ENCODE data around the gene PLIN5. TPM values are rescaled to one million over a fixed set of nuclear protein-coding genes. Genes with fewer than 3 reads are reported as not detected.

Gene PLIN5
- total RNA-seq, 2 donors from 2014 or later = 3.7 to 3.9 TPM

DNA sequence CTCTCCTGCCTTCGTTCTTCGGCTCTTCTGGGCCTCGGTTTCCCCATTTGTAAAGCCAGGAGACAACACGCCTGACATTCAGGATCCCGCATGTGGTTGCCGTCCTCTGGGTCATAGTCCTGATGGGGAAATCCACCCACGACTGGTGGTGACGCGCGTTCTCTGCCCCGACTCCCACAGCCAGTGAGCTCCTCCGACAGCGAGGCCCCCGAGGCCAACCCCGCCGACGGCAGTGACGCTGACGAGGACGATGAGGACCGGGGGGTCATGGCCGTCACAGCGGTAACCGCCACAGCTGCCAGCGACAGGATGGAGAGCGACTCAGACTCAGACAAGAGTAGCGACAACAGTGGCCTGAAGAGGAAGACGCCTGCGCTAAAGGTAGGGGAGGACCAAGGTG, 46.5 kb downstream of the PLIN5 start:
- TF ChIP-seq, protein P1, sequence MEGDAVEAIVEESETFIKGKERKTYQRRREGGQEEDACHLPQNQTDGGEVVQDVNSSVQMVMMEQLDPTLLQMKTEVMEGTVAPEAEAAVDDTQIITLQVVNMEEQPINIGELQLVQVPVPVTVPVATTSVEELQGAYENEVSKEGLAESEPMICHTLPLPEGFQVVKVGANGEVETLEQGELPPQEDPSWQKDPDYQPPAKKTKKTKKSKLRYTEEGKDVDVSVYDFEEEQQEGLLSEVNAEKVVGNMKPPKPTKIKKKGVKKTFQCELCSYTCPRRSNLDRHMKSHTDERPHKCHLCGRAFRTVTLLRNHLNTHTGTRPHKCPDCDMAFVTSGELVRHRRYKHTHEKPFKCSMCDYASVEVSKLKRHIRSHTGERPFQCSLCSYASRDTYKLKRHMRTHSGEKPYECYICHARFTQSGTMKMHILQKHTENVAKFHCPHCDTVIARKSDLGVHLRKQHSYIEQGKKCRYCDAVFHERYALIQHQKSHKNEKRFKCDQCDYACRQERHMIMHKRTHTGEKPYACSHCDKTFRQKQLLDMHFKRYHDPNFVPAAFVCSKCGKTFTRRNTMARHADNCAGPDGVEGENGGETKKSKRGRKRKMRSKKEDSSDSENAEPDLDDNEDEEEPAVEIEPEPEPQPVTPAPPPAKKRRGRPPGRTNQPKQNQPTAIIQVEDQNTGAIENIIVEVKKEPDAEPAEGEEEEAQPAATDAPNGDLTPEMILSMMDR (conservative IDR thresholded peaks at IDR 0.05) = no peak
- H3K27ac Mint-ChIP-seq = no peak overlapping the region
- H3K4me1 ChIP-seq (ENCODE audit: control insufficient read depth, insufficient read depth, low read length) = no peaks in the 10 kb centered on the region
- H3K36me3 ChIP-seq (ENCODE audit: control insufficient read depth, insufficient read depth, low read length) = peaks cover 58% of the 10 kb centered on the region
- no peaks in the 10 kb centered on the region for H3K27me3 Mint-ChIP-seq (ENCODE audit: insufficient read depth)
- H3K4me1 Mint-ChIP-seq = no peaks in the 10 kb centered on the region
- H3K9me3 ChIP-seq (ENCODE audit: control insufficient read depth, low read length) = no peaks in the 10 kb centered on the region
- no peaks in the 10 kb centered on the region for H3K9me3 Mint-ChIP-seq
- peaks cover 53% of the 10 kb centered on the region for H3K36me3 Mint-ChIP-seq (ENCODE audit: low read depth)
- 94% methylated on average over 27 to 29 of the region's 29 CpGs for WGBS, 2 experiments (ENCODE audit: insufficient coverage in 1 of 2, insufficient read length in 1 of 2)
- H3K4me3 Mint-ChIP-seq = no peak overlapping the region
- no peak overlapping the region for H3K4me3 ChIP-seq (ENCODE audit: low read length)
- no peak overlapping the region for H3K27ac ChIP-seq (ENCODE audit: low read depth, low read length)
- DNase-seq = no peak
- no peaks in the 10 kb centered on the region for H3K27me3 ChIP-seq (ENCODE audit: control insufficient read depth, insufficient read depth, low read length, poor library complexity, severe bottlenecking)
- H3K9ac ChIP-seq (ENCODE audit: extremely low read depth, low read length, poor library complexity, severe bottlenecking) = no peak overlapping the region

- H3K36me3 Mint-ChIP-seq (ENCODE audit: low read depth) = peaks cover 55% of the 10 kb centered on the region
These were observed 47.5 kb downstream of the PLIN5 start for GRCh38 chr19:4487572-4487971.

DNA sequence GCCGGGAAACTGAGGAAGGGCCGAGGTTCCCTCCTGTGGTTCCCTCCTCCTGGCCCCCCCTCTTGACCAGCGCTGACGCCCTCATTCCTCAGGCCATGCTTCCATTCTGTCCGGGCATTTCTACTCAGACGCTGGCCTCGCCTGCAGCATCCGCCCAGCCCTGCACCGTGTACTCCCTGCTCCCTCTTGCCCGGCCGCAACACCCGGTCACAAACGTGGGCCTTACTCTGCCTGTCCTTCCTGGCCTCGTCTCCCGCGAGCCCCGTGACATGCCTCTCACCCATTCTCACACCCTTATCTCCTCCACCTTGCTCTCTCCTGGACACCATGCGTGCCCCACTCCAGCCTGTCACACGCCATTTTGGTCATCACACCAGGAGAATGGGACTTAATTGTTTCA, 51.6 kb downstream of the PLIN5 start:
- Mint-ChIP-seq H3K4me3 (no peak overlapping the region), H3K27me3 (ENCODE audit: insufficient read depth) (no peaks in the 10 kb centered on the region)
- H3K9ac ChIP-seq (ENCODE audit: extremely low read depth, low read length, poor library complexity, severe bottlenecking) = no peak overlapping the region

More at GRCh38 chr19:4487572-4487971, 47.5 kb downstream of the PLIN5 start:
- Histone ChIP-seq H3K9ac (ENCODE audit: extremely low read depth, low read length, poor library complexity, severe bottlenecking) (no peak overlapping the region), H3K4me1 (ENCODE audit: control insufficient read depth, insufficient read depth, low read length) (no peaks in the 10 kb centered on the region), H3K9me3 (ENCODE audit: control insufficient read depth, low read length) (no peaks in the 10 kb centered on the region), H3K27ac (ENCODE audit: low read depth, low read length) (no peak overlapping the region), H3K27me3 (ENCODE audit: control insufficient read depth, insufficient read depth, low read length, poor library complexity, severe bottlenecking) (no peaks in the 10 kb centered on the region), H3K36me3 (ENCODE audit: control insufficient read depth, insufficient read depth, low read length) (peaks cover 58% of the 10 kb centered on the region), H3K4me3 (ENCODE audit: low read length) (no peak overlapping the region)
- Mint-ChIP-seq H3K27me3 (ENCODE audit: insufficient read depth) (no peaks in the 10 kb centered on the region), H3K9me3 (no peaks in the 10 kb centered on the region), H3K4me3 (no peak overlapping the region), H3K27ac (no peak overlapping the region), H3K4me1 (no peaks in the 10 kb centered on the region)
- TF ChIP-seq, protein P1 (conservative IDR thresholded peaks at IDR 0.05) = no peak
- WGBS, 2 experiments (ENCODE audit: insufficient coverage in 1 of 2, insufficient read length in 1 of 2) = 73 to 88% methylated on average over 3 to 11 of the region's 11 CpGs
- DNase-seq = no peak

More for the DNA sequence above, 51.6 kb downstream of the PLIN5 start:
- Histone ChIP-seq H3K36me3 (ENCODE audit: control insufficient read depth, insufficient read depth, low read length) (peaks cover 54% of the 10 kb centered on the region), H3K9me3 (ENCODE audit: control insufficient read depth, low read length) (no peaks in the 10 kb centered on the region), H3K4me3 (ENCODE audit: low read length) (no peak overlapping the region), H3K4me1 (ENCODE audit: control insufficient read depth, insufficient read depth, low read length) (no peaks in the 10 kb centered on the region), H3K27ac (ENCODE audit: low read depth, low read length) (no peak overlapping the region), H3K27me3 (ENCODE audit: control insufficient read depth, insufficient read depth, low read length, poor library complexity, severe bottlenecking) (no peaks in the 10 kb centered on the region)
- 92 to 94% methylated on average over 13 to 19 of the region's 19 CpGs for WGBS, 2 experiments (ENCODE audit: insufficient coverage in 1 of 2, insufficient read length in 1 of 2)
- no peak overlapping the region for H3K27ac Mint-ChIP-seq
- H3K36me3 Mint-ChIP-seq (ENCODE audit: low read depth) = peaks cover 50% of the 10 kb centered on the region
- TF ChIP-seq, protein P1 (conservative IDR thresholded peaks at IDR 0.05) = no peak
- no peaks in the 10 kb centered on the region for H3K9me3 Mint-ChIP-seq
- no peaks in the 10 kb centered on the region for H3K4me1 Mint-ChIP-seq
- no peak for DNase-seq
